ENCODE measurements around the gene SLC27A2.

SLC27A2 gene

GRCh38 chr15:50275091-50275490, 93.1 kb downstream of the SLC27A2 start:
- no peak for DNase-seq (ENCODE audit: low spot score)

- no peak for DNase-seq (ENCODE audit: low spot score)
Observed at GRCh38 chr15:50275908-50276307, 93.9 kb downstream of the SLC27A2 start.

GRCh38 chr15:50277370-50277769, 95.4 kb downstream of the SLC27A2 start:
- no peak for DNase-seq (ENCODE audit: low spot score)

GRCh38 chr15:50278496-50278895, 96.5 kb downstream of the SLC27A2 start:
- no peak for DNase-seq (ENCODE audit: low spot score)

- no peak for DNase-seq (ENCODE audit: low spot score)
Observed at GRCh38 chr15:50280271-50280670, 98.3 kb downstream of the SLC27A2 start.

GRCh38 chr15:50281427-50281826, 99.4 kb downstream of the SLC27A2 start:
- no peak for DNase-seq (ENCODE audit: low spot score)

All from left forelimb (tissue), 1 donor.